ENCODE measurements around the gene CFHR2.
"Not testable (repeated sequence)": the region's sequence is repeated elsewhere in the genome, so short reads cannot be mapped to it uniquely, and the experiment has no call there.

The CFHR2 gene

DNA sequence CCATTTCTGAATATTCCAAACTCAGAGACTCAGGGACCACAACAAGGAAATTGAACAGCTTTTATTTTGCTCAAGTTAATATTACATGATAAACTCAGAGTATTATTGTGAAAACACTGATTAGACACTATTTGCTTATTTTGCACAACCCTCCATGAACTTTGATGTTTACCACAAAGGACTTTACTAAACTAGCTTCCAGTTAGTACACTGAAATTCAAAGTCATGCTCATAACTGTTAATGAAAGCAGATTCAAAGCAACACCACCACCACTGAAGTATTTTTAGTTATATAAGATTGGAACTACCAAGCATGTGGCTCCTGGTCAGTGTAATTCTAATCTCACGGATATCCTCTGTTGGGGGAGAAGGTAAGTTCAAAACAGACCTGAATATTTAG, at the start of gene CFHR2:
Gene CFHR2, plus strand, starts transcription at position 171 of the 400 bp plus-strand sequence. Its CDS starts 143 bp downstream, at position 314.
- not testable (repeated sequence) for DNase-seq

- no peak for DNase-seq
Observed at GRCh38 chr1:196896355-196896754, 47.2 kb upstream of the CFHR2 start.

DNA sequence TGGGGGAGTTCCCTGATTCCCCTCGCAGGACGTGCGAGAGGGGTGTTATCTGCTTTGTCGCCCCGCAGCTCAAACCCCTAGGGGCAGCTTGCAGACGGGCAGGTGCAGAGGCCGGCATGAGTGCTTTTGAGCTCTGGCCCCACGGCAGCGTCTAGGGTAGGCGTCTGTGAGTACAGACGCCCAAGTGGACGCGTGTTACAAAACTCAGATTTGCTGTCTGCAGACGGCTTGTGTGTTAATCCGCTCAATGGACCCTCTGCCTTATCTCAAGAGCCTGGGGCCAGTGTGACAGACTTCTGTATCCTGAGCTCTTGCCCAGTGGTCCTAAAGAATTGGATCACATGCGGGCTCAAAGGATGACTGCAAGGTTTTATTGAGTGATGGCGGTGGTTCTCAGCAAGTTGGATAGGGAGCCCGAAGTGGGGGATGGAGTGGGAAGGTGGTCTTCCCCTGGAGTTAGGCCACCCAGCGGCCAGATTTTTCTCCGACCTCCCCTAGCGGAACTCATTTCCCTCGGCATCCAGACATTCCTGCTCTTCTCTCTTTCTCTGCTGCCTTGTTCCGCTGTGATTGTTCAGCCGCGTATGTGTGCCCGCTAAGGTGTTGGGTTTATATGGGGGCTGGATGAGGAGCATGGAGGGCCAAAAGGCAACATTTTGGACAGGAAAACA, 46.2 kb upstream of the CFHR2 start:
- peak; percentile 72 for DNase-seq

DNA sequence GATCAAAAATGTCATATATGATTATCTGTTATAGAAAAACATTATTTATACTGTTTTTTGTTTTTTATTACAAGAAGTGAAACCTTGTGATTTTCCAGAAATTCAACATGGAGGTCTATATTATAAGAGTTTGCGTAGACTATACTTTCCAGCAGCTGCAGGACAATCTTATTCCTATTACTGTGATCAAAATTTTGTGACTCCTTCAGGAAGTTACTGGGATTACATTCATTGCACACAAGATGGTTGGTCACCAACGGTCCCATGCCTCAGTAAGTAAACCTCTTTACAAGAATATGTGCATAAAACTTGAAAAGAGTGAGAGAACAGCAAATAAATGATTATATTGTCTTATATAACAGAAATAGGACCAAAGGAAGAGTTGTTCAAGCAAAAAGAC, 41.2 kb upstream of the CFHR2 start:
- no peak for DNase-seq

- DNase-seq = no peak
Observed at GRCh38 chr1:196910215-196910614, 33.3 kb upstream of the CFHR2 start.

GRCh38 chr1:196912283-196912682, 31.3 kb upstream of the CFHR2 start:
- DNase-seq = not testable (repeated sequence)

DNA sequence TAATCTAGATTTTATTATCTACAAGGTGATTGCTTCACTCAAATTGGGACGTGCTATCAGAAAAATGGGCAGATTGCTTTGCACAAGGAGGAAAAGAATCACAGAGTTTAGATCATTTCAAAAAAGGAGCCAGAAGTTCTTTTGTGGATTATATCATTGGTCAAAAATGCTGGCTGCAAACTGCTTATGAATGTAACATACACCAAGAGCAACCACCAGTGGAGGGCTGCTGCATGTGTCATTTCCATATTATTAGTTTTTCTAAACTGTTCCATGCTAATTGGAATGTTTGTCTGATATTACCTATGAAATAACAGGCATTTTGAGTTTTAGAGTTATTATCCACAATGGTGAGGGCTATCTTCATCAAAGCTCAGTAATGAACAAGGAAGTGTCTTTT, 16.7 kb upstream of the CFHR2 start:
- not testable (repeated sequence) for DNase-seq

DNA sequence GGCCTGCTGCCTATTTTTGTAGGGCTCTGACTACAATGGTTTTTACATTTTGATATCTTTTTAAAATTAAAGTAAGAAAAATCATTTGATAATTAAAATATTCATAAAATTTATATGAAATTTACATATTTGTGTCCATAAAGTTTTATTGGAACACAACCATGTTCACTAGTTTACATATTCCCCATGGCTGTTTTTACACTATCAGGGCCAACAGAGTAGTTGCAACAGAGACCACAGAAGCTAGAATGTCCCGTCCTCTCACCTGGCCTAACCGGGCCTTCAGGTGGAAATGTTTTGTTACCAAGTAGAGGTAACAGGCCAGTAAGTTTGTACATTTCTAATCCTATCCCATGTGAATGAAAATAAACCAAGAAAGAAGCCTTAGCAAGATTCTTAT, 10.7 kb upstream of the CFHR2 start:
- not testable (repeated sequence) for DNase-seq

DNA sequence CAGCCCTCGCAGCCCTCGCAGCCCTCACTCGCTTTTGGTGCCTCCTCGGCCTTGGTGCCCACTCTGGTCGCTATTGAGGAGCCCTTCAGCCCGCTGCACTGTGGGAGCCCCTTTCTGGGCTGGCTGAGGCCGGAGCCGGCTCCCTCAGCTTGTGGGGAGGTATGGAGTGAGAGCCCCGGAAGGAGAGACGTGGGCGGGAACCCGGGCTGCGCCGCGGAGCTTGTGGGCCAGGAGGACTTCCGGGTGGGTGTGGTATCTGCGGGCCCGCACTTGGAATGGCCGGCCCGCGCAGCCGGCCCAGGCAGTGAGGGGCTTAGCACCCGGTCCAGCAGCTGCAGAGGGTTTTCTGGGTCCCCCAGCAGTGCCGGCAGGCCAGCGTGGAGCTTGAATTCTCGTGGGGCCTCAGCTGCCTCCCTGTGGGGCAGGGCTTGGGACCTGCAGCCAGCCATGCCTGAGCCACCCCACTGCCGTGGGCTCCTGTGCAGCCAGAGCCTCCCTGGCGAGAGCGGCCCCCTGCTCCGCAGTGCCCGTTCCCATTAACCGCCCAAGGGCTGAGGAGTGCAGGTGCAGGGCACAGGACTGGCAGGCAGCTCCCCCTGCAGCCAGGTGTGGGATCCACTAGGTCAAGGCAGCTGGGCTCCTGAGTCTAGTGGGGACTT, 9.9 kb upstream of the CFHR2 start:
- DNase-seq = no peak

- DNase-seq = not testable (repeated sequence)
Observed at GRCh38 chr1:196941474-196941873, 2.1 kb upstream of the CFHR2 start.

- DNase-seq = no peak
Observed at GRCh38 chr1:196951711-196952394, 8.3 kb downstream of the CFHR2 start.

GRCh38 chr1:196954778-196955177, 11.2 kb downstream of the CFHR2 start:
- DNase-seq = no peak

GRCh38 chr1:196955926-196956325, 12.4 kb downstream of the CFHR2 start:
- no peak for DNase-seq

- DNase-seq = no peak
Observed at GRCh38 chr1:196960854-196961253, 17.3 kb downstream of the CFHR2 start.

DNA sequence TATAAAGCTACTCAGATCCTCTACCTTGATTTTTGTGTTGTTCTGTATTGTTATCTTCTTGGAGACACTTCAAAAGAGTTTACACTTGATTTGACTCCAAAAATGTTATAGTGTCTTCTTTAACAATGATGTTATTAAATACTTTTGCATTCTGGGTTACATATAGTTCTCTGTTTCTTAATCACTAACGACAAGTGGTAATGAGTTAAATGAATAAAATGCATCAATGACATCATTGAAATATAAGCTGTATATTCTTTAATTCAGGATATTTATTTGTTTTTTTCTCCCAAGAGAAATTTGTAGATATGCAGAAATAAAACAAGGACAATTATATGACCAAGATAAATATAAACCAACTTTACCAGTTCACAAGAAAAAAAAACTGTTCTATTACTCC, 26.6 kb downstream of the CFHR2 start:
- DNase-seq = no peak

DNA sequence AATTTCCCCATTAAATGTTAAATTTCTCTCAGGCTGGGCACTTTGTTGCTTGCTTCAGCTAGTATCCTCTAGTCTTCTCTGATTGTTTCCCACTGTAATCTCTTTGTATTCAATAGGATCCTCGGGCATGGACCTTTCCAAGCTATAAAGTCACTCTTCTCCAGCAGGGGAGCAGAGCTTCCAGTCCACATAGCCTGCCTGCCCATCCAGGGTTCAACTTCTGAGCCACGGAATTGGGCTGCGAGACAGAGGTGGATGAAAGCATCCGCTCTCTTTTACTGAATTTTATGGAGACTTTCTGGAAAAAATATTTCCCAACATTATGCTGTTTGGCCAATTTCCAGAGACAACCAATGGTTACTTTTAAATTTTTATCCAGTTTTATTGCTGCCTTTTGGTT, 32.7 kb downstream of the CFHR2 start:
- DNase-seq = no peak

DNA sequence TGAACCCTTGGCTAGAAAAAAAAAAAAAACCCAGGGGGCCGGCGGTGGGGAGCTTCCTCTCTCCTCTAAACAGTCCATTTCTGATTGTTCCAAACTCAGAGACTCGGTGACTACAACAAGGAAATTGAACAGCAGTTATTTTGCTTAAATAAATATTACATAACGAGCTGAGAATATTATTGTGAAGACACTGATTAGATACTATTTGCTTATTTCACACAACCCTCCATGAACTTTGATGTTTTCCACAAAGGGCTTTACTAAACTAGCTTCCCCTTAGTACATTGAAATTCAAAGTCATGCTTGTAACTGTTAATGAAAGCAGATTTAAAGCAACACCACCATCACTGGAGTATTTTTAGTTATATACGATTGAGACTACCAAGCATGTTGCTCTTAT, 33.7 kb downstream of the CFHR2 start, which contains the start of gene CFHR5:
Gene CFHR5, plus strand, starts transcription at position 279 of the 400 bp plus-strand sequence. Its CDS starts 109 bp downstream, at position 388.
- DNase-seq = no peak

- DNase-seq = no peak
Observed at GRCh38 chr1:196980859-196981258, 37.3 kb downstream of the CFHR2 start.

- DNase-seq = not testable (repeated sequence)
Observed at GRCh38 chr1:196982247-196982646, 38.7 kb downstream of the CFHR2 start.

DNA sequence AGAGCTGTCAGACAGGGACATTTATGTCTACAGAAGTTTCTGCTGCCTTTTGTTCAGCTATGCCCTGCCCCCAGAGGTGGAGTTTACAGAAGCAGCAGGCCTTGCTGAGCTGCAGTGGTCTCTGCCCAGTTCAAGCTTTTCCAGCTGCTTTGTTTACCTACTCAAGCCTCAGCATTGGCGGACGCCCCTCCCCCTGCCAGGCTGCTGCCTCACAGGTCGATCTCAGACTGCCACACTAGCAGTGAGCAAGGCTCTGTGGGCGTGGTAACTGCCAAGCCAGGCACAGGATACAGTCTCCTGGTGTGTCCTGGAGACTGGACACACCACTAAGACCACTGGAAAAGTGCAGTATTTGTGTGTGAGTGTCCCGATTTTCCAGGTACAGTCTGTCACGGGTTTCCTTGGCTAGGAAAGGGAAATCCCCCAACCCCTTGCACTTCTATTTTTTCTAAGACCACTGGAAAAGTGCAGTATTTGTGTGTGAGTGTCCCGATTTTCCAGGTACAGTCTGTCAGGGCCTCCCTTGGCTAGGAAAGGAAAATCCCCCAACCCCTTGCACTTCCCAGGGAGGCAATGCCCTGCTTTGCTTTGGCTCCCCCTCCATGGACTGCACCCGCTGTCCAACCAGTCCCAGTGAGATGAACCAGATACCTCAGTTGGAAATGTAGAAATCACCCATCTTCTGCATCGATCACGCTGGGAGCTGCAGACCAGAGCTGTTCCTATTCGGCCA, 48.5 kb downstream of the CFHR2 start:
- peak; percentile 22 for DNase-seq

GRCh38 chr1:196993916-196994315, 50.4 kb downstream of the CFHR2 start:
- DNase-seq = no peak

DNA sequence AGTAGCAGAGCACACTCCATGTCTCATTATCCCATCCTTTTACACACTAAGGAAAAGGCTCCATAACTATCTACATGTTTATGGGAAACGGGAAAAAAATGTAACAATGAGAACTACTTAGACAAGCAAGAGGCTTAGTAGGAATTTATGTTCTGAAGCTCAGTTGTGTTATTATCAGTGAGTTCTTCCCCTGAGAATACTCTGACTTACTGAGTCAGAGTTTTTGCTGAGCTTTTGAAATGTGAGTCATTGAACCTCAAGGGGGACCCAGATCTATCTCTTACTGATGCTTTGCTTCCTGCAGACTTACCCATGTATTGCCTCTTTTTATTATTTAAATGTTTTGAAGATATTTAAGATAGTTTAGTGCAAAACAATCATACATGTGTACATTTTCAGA, 53.9 kb downstream of the CFHR2 start:
- DNase-seq = no peak

DNA sequence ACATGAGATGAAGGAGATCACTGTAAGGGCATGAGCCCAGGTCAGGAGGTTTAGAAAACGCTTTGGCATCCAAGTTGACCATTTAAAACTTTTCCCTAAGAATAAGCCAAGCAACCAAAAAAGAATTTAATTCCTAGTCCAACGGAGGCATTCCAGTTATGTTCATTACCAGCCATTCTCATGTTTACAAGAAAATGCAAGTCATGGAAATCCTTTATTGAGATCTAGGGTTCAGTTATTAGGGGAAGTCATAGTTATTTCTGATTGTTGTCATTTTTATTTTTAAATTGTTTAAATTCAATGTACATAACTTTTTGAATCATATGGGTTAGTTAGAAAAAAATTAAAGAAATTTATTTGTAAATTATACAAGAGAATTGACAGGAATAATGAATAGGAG, 58.3 kb downstream of the CFHR2 start:
- no peak for DNase-seq

Measured in retina (tissue), 1 donor.